ENCODE data around the gene RFWD3. TPM values are rescaled to one million over a fixed set of nuclear protein-coding genes. Genes with fewer than 3 reads are reported as not detected.

The RFWD3 gene
- total RNA-seq, 1 donor: 18.8 TPM

DNA sequence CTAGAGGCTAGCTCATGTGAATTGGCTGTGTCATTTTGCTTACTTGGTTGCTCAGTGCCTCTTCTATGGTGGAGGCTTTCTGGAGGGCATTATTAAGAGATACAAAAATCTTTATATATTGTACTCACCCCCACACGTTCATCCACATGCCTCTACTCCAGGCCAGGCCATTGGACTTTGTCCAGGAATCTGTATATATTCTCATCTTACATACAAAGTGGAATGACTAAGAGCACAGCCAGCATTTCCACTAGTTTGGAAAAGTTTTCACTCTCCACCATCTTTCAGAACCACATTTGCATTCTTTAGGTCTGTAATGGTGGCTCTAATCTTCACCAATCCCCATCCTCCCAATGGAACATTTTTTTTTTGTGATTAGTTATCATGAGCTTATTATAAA, 55.0 kb downstream of the RFWD3 start:
- Histone ChIP-seq H3K36me3 (ENCODE audit: insufficient read depth, low read length) (no peaks in the 10 kb centered on the region), H3K4me3 (ENCODE audit: insufficient read depth, low read length) (no peak overlapping the region), H4K20me1 (ENCODE audit: insufficient read depth, low read length) (no peaks in the 10 kb centered on the region), H2AFZ (ENCODE audit: low read length) (peak overlapping the region; percentile 62), H3K4me2 (ENCODE audit: insufficient read depth, low read length) (no peak overlapping the region), H3K4me1 (ENCODE audit: insufficient read depth, low read length) (peaks cover 8% of the 10 kb centered on the region), H3K9me3 (ENCODE audit: low read depth, low read length) (no peaks in the 10 kb centered on the region), H3K27me3 (ENCODE audit: insufficient read depth, low read length) (no peaks in the 10 kb centered on the region), H3K27ac (ENCODE audit: low read depth, low read length) (no peak overlapping the region), H3K79me2 (ENCODE audit: insufficient read depth, low read length) (peaks cover 2% of the 10 kb centered on the region)
- no peak for DNase-seq (ENCODE audit: insufficient read length, low spot score, missing footprints)
- TF ChIP-seq, protein P1, sequence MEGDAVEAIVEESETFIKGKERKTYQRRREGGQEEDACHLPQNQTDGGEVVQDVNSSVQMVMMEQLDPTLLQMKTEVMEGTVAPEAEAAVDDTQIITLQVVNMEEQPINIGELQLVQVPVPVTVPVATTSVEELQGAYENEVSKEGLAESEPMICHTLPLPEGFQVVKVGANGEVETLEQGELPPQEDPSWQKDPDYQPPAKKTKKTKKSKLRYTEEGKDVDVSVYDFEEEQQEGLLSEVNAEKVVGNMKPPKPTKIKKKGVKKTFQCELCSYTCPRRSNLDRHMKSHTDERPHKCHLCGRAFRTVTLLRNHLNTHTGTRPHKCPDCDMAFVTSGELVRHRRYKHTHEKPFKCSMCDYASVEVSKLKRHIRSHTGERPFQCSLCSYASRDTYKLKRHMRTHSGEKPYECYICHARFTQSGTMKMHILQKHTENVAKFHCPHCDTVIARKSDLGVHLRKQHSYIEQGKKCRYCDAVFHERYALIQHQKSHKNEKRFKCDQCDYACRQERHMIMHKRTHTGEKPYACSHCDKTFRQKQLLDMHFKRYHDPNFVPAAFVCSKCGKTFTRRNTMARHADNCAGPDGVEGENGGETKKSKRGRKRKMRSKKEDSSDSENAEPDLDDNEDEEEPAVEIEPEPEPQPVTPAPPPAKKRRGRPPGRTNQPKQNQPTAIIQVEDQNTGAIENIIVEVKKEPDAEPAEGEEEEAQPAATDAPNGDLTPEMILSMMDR (IDR thresholded peaks at IDR 0.05; ENCODE audit: extremely low read depth, low read depth, low read length): no peak

DNA sequence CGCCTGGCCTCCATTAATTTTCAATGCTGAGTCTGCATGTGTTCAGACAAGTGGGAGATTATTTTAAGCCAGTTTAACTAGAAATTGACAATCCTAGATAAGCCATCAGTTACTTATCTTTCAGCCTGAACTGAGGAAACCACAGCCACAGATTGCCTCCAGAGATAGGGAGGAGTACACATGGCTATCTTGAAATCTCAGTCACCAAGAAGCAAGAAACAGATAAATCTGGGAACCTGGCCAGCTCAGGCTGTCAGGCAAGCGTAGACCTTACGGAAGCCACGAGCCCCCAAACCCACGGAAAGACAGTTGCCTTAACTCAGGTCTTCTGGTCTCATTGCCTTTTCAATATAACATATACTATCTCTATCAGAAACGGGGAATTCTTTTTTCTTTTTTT, 57.7 kb downstream of the RFWD3 start:
- peaks cover 11% of the 10 kb centered on the region for H4K20me1 ChIP-seq (ENCODE audit: insufficient read depth, low read length)
- no peak overlapping the region for H3K4me3 ChIP-seq (ENCODE audit: insufficient read depth, low read length)
- TF ChIP-seq, protein P1 (IDR thresholded peaks at IDR 0.05; ENCODE audit: extremely low read depth, low read depth, low read length): no peak
- DNase-seq (ENCODE audit: insufficient read length, low spot score, missing footprints): no peak
- H3K27ac ChIP-seq (ENCODE audit: low read depth, low read length): no peak overlapping the region
- H3K79me2 ChIP-seq (ENCODE audit: insufficient read depth, low read length): peaks cover 29% of the 10 kb centered on the region
- no peak overlapping the region for H3K4me2 ChIP-seq (ENCODE audit: insufficient read depth, low read length)
- peaks cover 20% of the 10 kb centered on the region for H3K4me1 ChIP-seq (ENCODE audit: insufficient read depth, low read length)
- H3K27me3 ChIP-seq (ENCODE audit: insufficient read depth, low read length): no peaks in the 10 kb centered on the region
- H3K36me3 ChIP-seq (ENCODE audit: insufficient read depth, low read length): no peaks in the 10 kb centered on the region
- H3K9me3 ChIP-seq (ENCODE audit: low read depth, low read length): no peaks in the 10 kb centered on the region
- H2AFZ ChIP-seq (ENCODE audit: low read length): no peak overlapping the region

- Histone ChIP-seq H3K27ac (ENCODE audit: low read depth, low read length) (no peak overlapping the region), H3K4me2 (ENCODE audit: insufficient read depth, low read length) (no peak overlapping the region), H3K36me3 (ENCODE audit: insufficient read depth, low read length) (no peaks in the 10 kb centered on the region), H3K4me1 (ENCODE audit: insufficient read depth, low read length) (peaks cover 25% of the 10 kb centered on the region), H3K9me3 (ENCODE audit: low read depth, low read length) (no peaks in the 10 kb centered on the region), H2AFZ (ENCODE audit: low read length) (peak overlapping the region; percentile 99), H3K4me3 (ENCODE audit: insufficient read depth, low read length) (no peak overlapping the region), H4K20me1 (ENCODE audit: insufficient read depth, low read length) (peaks cover 16% of the 10 kb centered on the region), H3K27me3 (ENCODE audit: insufficient read depth, low read length) (no peaks in the 10 kb centered on the region), H3K79me2 (ENCODE audit: insufficient read depth, low read length) (peaks cover 35% of the 10 kb centered on the region)
- DNase-seq (ENCODE audit: insufficient read length, low spot score, missing footprints): no peak
- TF ChIP-seq, protein P1 (IDR thresholded peaks at IDR 0.05; ENCODE audit: extremely low read depth, low read depth, low read length): no peak
Measured at GRCh38 chr16:74608381-74608780, 58.3 kb downstream of the RFWD3 start.

DNA sequence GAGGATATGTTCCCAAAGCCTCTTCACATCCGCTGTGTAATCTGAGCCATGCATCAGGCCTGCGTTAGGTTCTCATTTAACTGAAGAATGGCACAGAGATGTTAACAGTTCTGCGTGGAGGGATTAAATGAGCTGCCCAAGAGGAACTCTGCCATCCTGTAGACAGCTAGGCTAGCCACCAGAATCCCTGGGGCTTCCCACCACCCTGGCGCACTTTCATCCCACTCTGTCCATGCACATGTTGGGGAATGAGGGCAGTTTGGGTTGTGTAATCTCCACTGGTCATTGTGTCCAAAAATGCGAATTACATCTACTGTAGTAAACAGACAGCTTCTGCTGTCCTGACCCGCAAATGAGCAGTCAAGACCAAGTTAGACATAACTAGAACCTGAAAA, 58.7 kb downstream of the RFWD3 start:
- H3K27ac ChIP-seq (ENCODE audit: low read depth, low read length): no peak overlapping the region

More for the DNA sequence above, 58.7 kb downstream of the RFWD3 start:
- no peaks in the 10 kb centered on the region for H3K27me3 ChIP-seq (ENCODE audit: insufficient read depth, low read length)
- no peak for DNase-seq (ENCODE audit: insufficient read length, low spot score, missing footprints)
- H4K20me1 ChIP-seq (ENCODE audit: insufficient read depth, low read length): peaks cover 17% of the 10 kb centered on the region
- no peak overlapping the region for H3K4me3 ChIP-seq (ENCODE audit: insufficient read depth, low read length)
- H3K4me2 ChIP-seq (ENCODE audit: insufficient read depth, low read length): peak overlapping the region; percentile 91
- TF ChIP-seq, protein P1 (IDR thresholded peaks at IDR 0.05; ENCODE audit: extremely low read depth, low read depth, low read length): no peak
- H3K9me3 ChIP-seq (ENCODE audit: low read depth, low read length): no peaks in the 10 kb centered on the region
- H2AFZ ChIP-seq (ENCODE audit: low read length): peak overlapping the region; percentile 99
- peaks cover 27% of the 10 kb centered on the region for H3K4me1 ChIP-seq (ENCODE audit: insufficient read depth, low read length)
- H3K36me3 ChIP-seq (ENCODE audit: insufficient read depth, low read length): no peaks in the 10 kb centered on the region
- H3K79me2 ChIP-seq (ENCODE audit: insufficient read depth, low read length): peaks cover 39% of the 10 kb centered on the region

All from osteoblast (primary cell).